GM10266 (cell line): Measurements from ENCODE around the gene TNIK.

Experiments used
- DNase-seq: peaks from one replicate; pipeline ENCODE4 v3.0.0; 2012; ENCODE audit errors: extremely low spot score
- CTCF ChIP-seq: IDR thresholded peaks from 2 replicates; pipeline ENCODE4 v1.5.1; 2012; ENCODE audit warnings: mild to moderate bottlenecking, low read depth; ENCODE audit not compliant: control insufficient read depth, insufficient read depth; ENCODE audit errors: missing control alignments

TNIK gene

GRCh38 chr3:171270541-171270940, 189.7 kb downstream of the TNIK start:
- no peak for TF ChIP-seq CTCF
- DNase-seq, result no peak

- DNase-seq, result no peak
Measured at GRCh38 chr3:171269542-171269941, 190.7 kb downstream of the TNIK start.

GRCh38 chr3:171268677-171269076, 191.5 kb downstream of the TNIK start:
- no peak for TF ChIP-seq CTCF
- no peak for DNase-seq

More at GRCh38 chr3:171269542-171269941, 190.7 kb downstream of the TNIK start:
- no peak for TF ChIP-seq CTCF

- TF ChIP-seq CTCF, result no peak
Measured at GRCh38 chr3:171267104-171267503, 193.1 kb downstream of the TNIK start.

GRCh38 chr3:171266740-171267073, 193.5 kb downstream of the TNIK start:
- DNase-seq, result no peak
- no peak for TF ChIP-seq CTCF

More at GRCh38 chr3:171267104-171267503, 193.1 kb downstream of the TNIK start:
- no peak for DNase-seq

GRCh38 chr3:171266034-171266739, 194.0 kb downstream of the TNIK start:
- no peak for DNase-seq
- TF ChIP-seq CTCF, result no peak

- no peak for DNase-seq
- no peak for TF ChIP-seq CTCF
Measured at GRCh38 chr3:171264758-171265157, 195.4 kb downstream of the TNIK start.
